ENCODE results near the gene MTSS2. TPM values are rescaled to one million over a fixed set of nuclear protein-coding genes. Genes with fewer than 3 reads are reported as not detected.

Gene MTSS2
- polyA plus RNA-seq, 1 donor from 2014 or later: 20.4 TPM

DNA sequence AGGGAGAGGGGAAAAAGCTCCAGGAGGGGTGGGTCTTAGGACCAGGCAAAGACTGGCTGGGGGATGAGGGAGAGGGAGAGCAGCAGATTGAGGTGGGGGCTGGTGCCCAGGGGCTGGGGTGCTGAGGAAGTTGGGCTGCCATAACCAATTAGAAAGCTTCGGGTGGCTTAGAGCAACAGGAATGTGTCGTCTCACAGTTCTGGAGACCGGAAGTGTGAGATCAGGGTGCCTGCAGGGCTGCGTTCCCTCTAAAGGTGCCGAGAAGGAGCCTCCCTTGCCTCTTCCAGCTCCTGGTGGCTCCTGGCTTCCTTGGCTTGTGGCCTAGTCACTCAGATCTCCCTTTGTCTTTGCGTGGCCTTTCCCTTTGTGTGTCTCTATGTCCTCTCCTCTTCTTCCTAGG, 37.2 kb downstream of the MTSS2 start:
- Histone ChIP-seq H2AFZ (ENCODE audit: low read depth, low read length) (no peak overlapping the region), H3K4me3 (ENCODE audit: low read length) (no peak overlapping the region), H3K27ac (ENCODE audit: low read length) (no peak overlapping the region), H3K9ac (ENCODE audit: low read length) (no peak overlapping the region), H3F3A (ENCODE audit: insufficient read depth, low read length, poor library complexity, severe bottlenecking) (no peaks in the 10 kb centered on the region), H3K9me2 (ENCODE audit: insufficient read depth, low read length) (no peaks in the 10 kb centered on the region), H3K79me2 (replicated peaks; ENCODE audit: insufficient read depth, low read length) (no peaks in the 10 kb centered on the region), H3K9me3 (ENCODE audit: low read length) (no peaks in the 10 kb centered on the region), H3K27me3 (ENCODE audit: insufficient read depth, low read depth, low read length) (no peaks in the 10 kb centered on the region), H3K36me3 (ENCODE audit: insufficient read depth, low read length) (no peaks in the 10 kb centered on the region), H4K20me1 (ENCODE audit: insufficient read depth) (no peaks in the 10 kb centered on the region), H3K4me2 (ENCODE audit: low read length) (no peak overlapping the region)
- no peak for TF ChIP-seq EP300 (conservative IDR thresholded peaks at IDR 0.05; ENCODE audit: poor library complexity, severe bottlenecking)
- TF ChIP-seq, protein P1, sequence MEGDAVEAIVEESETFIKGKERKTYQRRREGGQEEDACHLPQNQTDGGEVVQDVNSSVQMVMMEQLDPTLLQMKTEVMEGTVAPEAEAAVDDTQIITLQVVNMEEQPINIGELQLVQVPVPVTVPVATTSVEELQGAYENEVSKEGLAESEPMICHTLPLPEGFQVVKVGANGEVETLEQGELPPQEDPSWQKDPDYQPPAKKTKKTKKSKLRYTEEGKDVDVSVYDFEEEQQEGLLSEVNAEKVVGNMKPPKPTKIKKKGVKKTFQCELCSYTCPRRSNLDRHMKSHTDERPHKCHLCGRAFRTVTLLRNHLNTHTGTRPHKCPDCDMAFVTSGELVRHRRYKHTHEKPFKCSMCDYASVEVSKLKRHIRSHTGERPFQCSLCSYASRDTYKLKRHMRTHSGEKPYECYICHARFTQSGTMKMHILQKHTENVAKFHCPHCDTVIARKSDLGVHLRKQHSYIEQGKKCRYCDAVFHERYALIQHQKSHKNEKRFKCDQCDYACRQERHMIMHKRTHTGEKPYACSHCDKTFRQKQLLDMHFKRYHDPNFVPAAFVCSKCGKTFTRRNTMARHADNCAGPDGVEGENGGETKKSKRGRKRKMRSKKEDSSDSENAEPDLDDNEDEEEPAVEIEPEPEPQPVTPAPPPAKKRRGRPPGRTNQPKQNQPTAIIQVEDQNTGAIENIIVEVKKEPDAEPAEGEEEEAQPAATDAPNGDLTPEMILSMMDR (IDR thresholded peaks at IDR 0.05; ENCODE audit: poor library complexity, severe bottlenecking): no peak
- TF ChIP-seq, protein P2, sequence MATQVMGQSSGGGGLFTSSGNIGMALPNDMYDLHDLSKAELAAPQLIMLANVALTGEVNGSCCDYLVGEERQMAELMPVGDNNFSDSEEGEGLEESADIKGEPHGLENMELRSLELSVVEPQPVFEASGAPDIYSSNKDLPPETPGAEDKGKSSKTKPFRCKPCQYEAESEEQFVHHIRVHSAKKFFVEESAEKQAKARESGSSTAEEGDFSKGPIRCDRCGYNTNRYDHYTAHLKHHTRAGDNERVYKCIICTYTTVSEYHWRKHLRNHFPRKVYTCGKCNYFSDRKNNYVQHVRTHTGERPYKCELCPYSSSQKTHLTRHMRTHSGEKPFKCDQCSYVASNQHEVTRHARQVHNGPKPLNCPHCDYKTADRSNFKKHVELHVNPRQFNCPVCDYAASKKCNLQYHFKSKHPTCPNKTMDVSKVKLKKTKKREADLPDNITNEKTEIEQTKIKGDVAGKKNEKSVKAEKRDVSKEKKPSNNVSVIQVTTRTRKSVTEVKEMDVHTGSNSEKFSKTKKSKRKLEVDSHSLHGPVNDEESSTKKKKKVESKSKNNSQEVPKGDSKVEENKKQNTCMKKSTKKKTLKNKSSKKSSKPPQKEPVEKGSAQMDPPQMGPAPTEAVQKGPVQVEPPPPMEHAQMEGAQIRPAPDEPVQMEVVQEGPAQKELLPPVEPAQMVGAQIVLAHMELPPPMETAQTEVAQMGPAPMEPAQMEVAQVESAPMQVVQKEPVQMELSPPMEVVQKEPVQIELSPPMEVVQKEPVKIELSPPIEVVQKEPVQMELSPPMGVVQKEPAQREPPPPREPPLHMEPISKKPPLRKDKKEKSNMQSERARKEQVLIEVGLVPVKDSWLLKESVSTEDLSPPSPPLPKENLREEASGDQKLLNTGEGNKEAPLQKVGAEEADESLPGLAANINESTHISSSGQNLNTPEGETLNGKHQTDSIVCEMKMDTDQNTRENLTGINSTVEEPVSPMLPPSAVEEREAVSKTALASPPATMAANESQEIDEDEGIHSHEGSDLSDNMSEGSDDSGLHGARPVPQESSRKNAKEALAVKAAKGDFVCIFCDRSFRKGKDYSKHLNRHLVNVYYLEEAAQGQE (IDR thresholded peaks at IDR 0.05; ENCODE audit: borderline replicate concordance): no peak
- no peak for TF ChIP-seq MXI1 (conservative IDR thresholded peaks at IDR 0.05; ENCODE audit: poor library complexity, severe bottlenecking)
- TF ChIP-seq TAF1 (IDR thresholded peaks at IDR 0.05; ENCODE audit: low read depth): no peak
- no peak for TF ChIP-seq SMC3 (conservative IDR thresholded peaks at IDR 0.05; ENCODE audit: poor library complexity)
- TF ChIP-seq EZH2 (IDR thresholded peaks at IDR 0.05; ENCODE audit: borderline replicate concordance, insufficient read depth, low read length, poor library complexity, severe bottlenecking): no peak
- TF ChIP-seq POLR2AphosphoS5 (IDR thresholded peaks at IDR 0.05): no peak
- no peak for TF ChIP-seq RAD21 (conservative IDR thresholded peaks at IDR 0.05)

DNA sequence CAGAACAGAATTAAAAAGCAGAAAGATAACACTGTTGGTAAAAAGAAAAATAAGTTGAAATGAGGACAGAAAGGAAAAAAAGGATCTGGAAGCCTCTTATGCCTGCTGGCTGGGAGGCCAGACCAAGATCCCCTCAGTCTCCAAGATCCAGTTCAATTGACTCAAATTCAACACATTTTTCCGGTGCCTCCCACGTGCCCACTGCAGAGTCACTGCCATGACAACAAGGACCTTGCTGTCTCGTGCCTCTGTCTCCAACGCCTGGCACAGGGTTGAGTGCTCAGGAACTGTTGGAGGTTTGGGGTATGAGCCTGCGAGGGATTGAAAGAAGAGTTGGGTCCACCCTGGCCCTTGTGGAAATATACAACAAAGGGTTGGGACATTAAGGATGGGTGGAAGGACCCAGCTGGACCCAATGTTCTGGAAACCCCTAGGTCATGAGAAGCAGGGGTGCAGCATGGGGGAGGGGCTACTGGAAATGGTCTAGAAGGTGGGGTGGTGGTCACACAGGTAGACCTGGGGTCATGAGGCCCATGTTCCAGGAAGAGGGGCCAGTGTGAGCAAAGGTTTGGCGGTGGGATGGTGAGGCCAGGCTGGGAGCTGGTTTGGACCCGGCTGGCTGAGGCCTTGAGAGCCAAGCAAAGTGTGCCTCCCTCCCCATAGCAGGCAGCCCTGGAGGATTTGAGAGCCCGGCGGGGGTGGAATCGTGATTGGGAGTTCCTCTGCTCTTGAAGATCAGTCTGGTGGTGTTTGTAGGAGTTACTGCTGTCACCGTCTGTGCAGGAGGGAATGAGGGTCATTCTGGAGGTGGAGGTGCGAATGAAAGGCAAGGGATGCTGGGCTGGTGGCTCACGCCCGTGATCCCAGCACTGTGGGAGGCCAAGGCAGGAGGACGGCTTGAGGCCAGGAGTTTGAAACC, 38.2 kb downstream of the MTSS2 start:
- no peaks in the 10 kb centered on the region for H3F3A ChIP-seq (ENCODE audit: insufficient read depth, low read length, poor library complexity, severe bottlenecking)
- no peaks in the 10 kb centered on the region for H4K20me1 ChIP-seq (ENCODE audit: insufficient read depth)
- no peaks in the 10 kb centered on the region for H3K36me3 ChIP-seq (ENCODE audit: insufficient read depth, low read length)
- no peak overlapping the region for H3K4me2 ChIP-seq (ENCODE audit: low read length)
- TF ChIP-seq TAF1 (IDR thresholded peaks at IDR 0.05; ENCODE audit: low read depth) (no peak), EZH2 (IDR thresholded peaks at IDR 0.05; ENCODE audit: borderline replicate concordance, insufficient read depth, low read length, poor library complexity, severe bottlenecking) (no peak), RAD21 (conservative IDR thresholded peaks at IDR 0.05) (no peak), MXI1 (conservative IDR thresholded peaks at IDR 0.05; ENCODE audit: poor library complexity, severe bottlenecking) (no peak), EP300 (conservative IDR thresholded peaks at IDR 0.05; ENCODE audit: poor library complexity, severe bottlenecking) (no peak), SMC3 (conservative IDR thresholded peaks at IDR 0.05; ENCODE audit: poor library complexity) (no peak), POLR2AphosphoS5 (IDR thresholded peaks at IDR 0.05) (no peak)
- TF ChIP-seq, protein P1 (IDR thresholded peaks at IDR 0.05; ENCODE audit: poor library complexity, severe bottlenecking): no peak
- TF ChIP-seq, protein P2 (IDR thresholded peaks at IDR 0.05; ENCODE audit: borderline replicate concordance): no peak
- H3K27ac ChIP-seq (ENCODE audit: low read length): no peak overlapping the region
- no peaks in the 10 kb centered on the region for H3K79me2 ChIP-seq (replicated peaks; ENCODE audit: insufficient read depth, low read length)
- no peak overlapping the region for H2AFZ ChIP-seq (ENCODE audit: low read depth, low read length)
- H3K9me3 ChIP-seq (ENCODE audit: low read length): no peaks in the 10 kb centered on the region
- no peak overlapping the region for H3K9ac ChIP-seq (ENCODE audit: low read length)
- no peak overlapping the region for H3K4me3 ChIP-seq (ENCODE audit: low read length)
- H3K27me3 ChIP-seq (ENCODE audit: insufficient read depth, low read depth, low read length): no peaks in the 10 kb centered on the region
- H3K9me2 ChIP-seq (ENCODE audit: insufficient read depth, low read length): no peaks in the 10 kb centered on the region
